GM12891 (cell line): Measurements from ENCODE around the gene CD226.

Source experiments
- PAX5 ChIP-seq: IDR thresholded peaks from 2 replicates; pipeline ENCODE4 v1.6.1; 2011; ENCODE audit warnings: low read length, moderate library complexity, mild to moderate bottlenecking; ENCODE audit not compliant: insufficient read depth, severe bottlenecking
- POLR2A ChIP-seq: IDR thresholded peaks from 2 replicates; pipeline ENCODE4 v1.6.1; 2011; ENCODE audit warnings: low read depth, low read length, control low read depth
- POLR2AphosphoS5 ChIP-seq: IDR thresholded peaks from 2 replicates; pipeline ENCODE4 v1.6.1; 2011; ENCODE audit warnings: low read depth, low read length, control low read depth
- POU2F2 ChIP-seq: IDR thresholded peaks from 2 replicates; pipeline ENCODE4 v1.6.1; 2011; ENCODE audit warnings: low read depth, mild to moderate bottlenecking, control low read depth, low read length, moderate library complexity
- SPI1 ChIP-seq: IDR thresholded peaks from 2 replicates; pipeline ENCODE4 v1.6.1; 2011; ENCODE audit warnings: low read depth, low read length, control low read depth
- TAF1 ChIP-seq: IDR thresholded peaks from 2 replicates; pipeline ENCODE4 v1.6.1; 2011; ENCODE audit warnings: low read depth, low read length, control low read depth

- TF ChIP-seq SPI1 (no peak), POLR2AphosphoS5 (no peak), POLR2A (no peak), POU2F2 (no peak), TAF1 (no peak), PAX5 (no peak)
These were observed 46.7 kb downstream of the CD226 start for GRCh38 chr18:69900941-69901340.
